Endothelial cell of umbilical vein (primary cell): ENCODE results near the gene ENDOD1. TPM values are rescaled to one million over a fixed set of nuclear protein-coding genes. Genes with fewer than 3 reads are reported as not detected.

Experiments used
- BruUV-seq: library from RNA; stranded (reverse); fragments of 400-500 nt; replicated peaks from 2 replicates; lab custom pipeline; 2021; lab: Mats Ljungman, UMichigan
- CTCF ChIA-PET: fragments of 300-600, 350-600 bp; sonication (Branson Sonifier 250); formaldehyde crosslinking; loops from one replicate; lab custom pipeline; 2021; ENCODE audit warnings: antibody characterized with exemption, inconsistent platforms; lab: Charles Lee
- POLR2A ChIA-PET: fragments of 300-600, 350-600 bp; sonication (Branson Sonifier 250); formaldehyde crosslinking; loops from one replicate; lab custom pipeline; 2021; ENCODE audit warnings: antibody characterized with exemption, inconsistent platforms; lab: Charles Lee
- DNase-seq: peaks from one replicate; pipeline ENCODE4 v3.0.0-alpha.2; 2011; ENCODE audit warnings: low read depth, low spot score
- FAIRE-seq: peaks from 2 replicates; lab custom pipeline; 2011; peaks lifted over from hg19 to GRCh38; lab: Jason Lieb, UNC
- H2AFZ ChIP-seq: 2 replicates; pipeline ENCODE4 v1.6.0; 2012; ENCODE audit warnings: low read depth, low read length, control low read depth, inconsistent platforms
- H3K27ac ChIP-seq: 2 replicates; pipeline ENCODE4 v1.5.1; 2011; ENCODE audit warnings: low read depth, mild to moderate bottlenecking, control low read depth, low read length, moderate library complexity; ENCODE audit not compliant: insufficient read depth
- H3K27me3 ChIP-seq, 2 experiments: 2 replicates each; pipeline versions ENCODE4 v1.6.0 to v1.6.1; 2011; ENCODE audit warnings: low read length in 2 of 2, mixed read lengths in 1 of 2; ENCODE audit not compliant: control insufficient read depth in 2 of 2, insufficient read depth in 2 of 2
- H3K36me3 ChIP-seq, 2 experiments: 2 replicates in 1 of 2; 3 replicates in 1 of 2; pipeline ENCODE4 v1.5.1; 2011; ENCODE audit warnings: low read length in 2 of 2, mild to moderate bottlenecking in 1 of 2, moderate library complexity in 1 of 2; ENCODE audit not compliant: control insufficient read depth in 2 of 2, insufficient read depth in 2 of 2; ENCODE audit errors: extremely low read depth in 1 of 2
- H3K4me1 ChIP-seq: 3 replicates; pipeline ENCODE4 v1.5.1; 2011; ENCODE audit warnings: mild to moderate bottlenecking, low read length; ENCODE audit not compliant: control insufficient read depth, insufficient read depth; ENCODE audit errors: extremely low read depth
- H3K4me2 ChIP-seq: 2 replicates; pipeline ENCODE4 v1.6.1; 2011; ENCODE audit warnings: low read length, control low read depth, mixed read lengths; ENCODE audit not compliant: insufficient read depth
- H3K4me3 ChIP-seq, 3 experiments: fragments of 200-600 bp in 1 of 3; sonication (generic), shearing (Covaris generic) in 1 of 3; replicated peaks in 1 of 3; 2 replicates each; pipeline ENCODE4 v1.5.1; 2011 to 2016; ENCODE audit warnings: control low read depth in 3 of 3, low read length in 3 of 3, mild to moderate bottlenecking in 2 of 3, inconsistent platforms in 1 of 3, low read depth in 1 of 3, moderate library complexity in 1 of 3; ENCODE audit not compliant: insufficient read depth in 1 of 3
- H3K79me2 ChIP-seq: 2 replicates; pipeline ENCODE4 v1.6.0; 2012; ENCODE audit warnings: low read length, inconsistent platforms; ENCODE audit not compliant: control insufficient read depth, insufficient read depth
- H3K9ac ChIP-seq: replicated peaks from 2 replicates; pipeline ENCODE3; 2011; ENCODE audit warnings: low read length, control low read depth; ENCODE audit not compliant: insufficient read depth; ENCODE audit errors: extremely low read depth
- H3K9me1 ChIP-seq: replicated peaks from 3 replicates; pipeline ENCODE4 v1.6.0; 2011; ENCODE audit warnings: mild to moderate bottlenecking, low read length; ENCODE audit not compliant: control insufficient read depth, insufficient read depth; ENCODE audit errors: extremely low read depth
- H3K9me3 ChIP-seq: replicated peaks from 2 replicates; pipeline ENCODE4 v1.5.1; 2012; ENCODE audit warnings: low read length, inconsistent platforms; ENCODE audit not compliant: control insufficient read depth, insufficient read depth
- H4K20me1 ChIP-seq: replicated peaks from 2 replicates; pipeline ENCODE3; 2011; ENCODE audit warnings: mild to moderate bottlenecking, low read length; ENCODE audit not compliant: control insufficient read depth, insufficient read depth; ENCODE audit errors: extremely low read depth
- EZH2 ChIP-seq: IDR thresholded peaks from 2 replicates; pipeline ENCODE4 v1.6.1; 2012; ENCODE audit warnings: borderline replicate concordance, low read depth, mild to moderate bottlenecking, moderate library complexity, low read length, inconsistent platforms; ENCODE audit not compliant: severe bottlenecking
- FOS ChIP-seq: IDR thresholded peaks from 2 replicates; pipeline ENCODE4 v1.6.1; 2011; ENCODE audit warnings: mild to moderate bottlenecking, low read length, moderate library complexity, borderline replicate concordance; ENCODE audit not compliant: insufficient read depth
- GATA2 ChIP-seq: IDR thresholded peaks from 2 replicates; pipeline ENCODE4 v1.7.0; 2011; ENCODE audit warnings: low read depth, mild to moderate bottlenecking, moderate library complexity, mixed read lengths, low read length; ENCODE audit not compliant: insufficient read length, insufficient read depth
- JUN ChIP-seq: IDR thresholded peaks from 2 replicates; pipeline ENCODE4 v1.6.1; 2011; ENCODE audit warnings: borderline replicate concordance, low read depth; ENCODE audit not compliant: insufficient read length, insufficient read depth
- MYC ChIP-seq: IDR thresholded peaks from one replicate; pipeline ENCODE4 v1.6.1; 2011; ENCODE audit warnings: mild to moderate bottlenecking, low read depth, low read length
- POLR2A ChIP-seq: IDR thresholded peaks from 2 replicates; pipeline ENCODE4 v1.6.1; 2012; ENCODE audit warnings: low read depth, mild to moderate bottlenecking, control low read depth, low read length
- POLR2AphosphoS5 ChIP-seq: IDR thresholded peaks from 2 replicates; pipeline ENCODE4 v1.6.1; 2012; ENCODE audit warnings: low read depth, mild to moderate bottlenecking, control low read depth, low read length, moderate library complexity; ENCODE audit not compliant: insufficient read depth
- dilution Hi-C: fragments of 300-500 bp; cut with MboI; formaldehyde crosslinking; loops from one replicate; pipeline ENCODE4 v1.15.0; 2019; ENCODE audit warnings: low sequenced_read_pairs; ENCODE audit not compliant: extremely low pct_ligation_motif_present
- intact Hi-C: fragments of 100-400 bp; cut with micrococcal nuclease; formaldehyde crosslinking; loops from one replicate; pipeline ENCODE4 v1.10.0; 2022
- polyA plus RNA-seq, 4 experiments: library from polyadenylated mRNA; depleted of rRNA in 3 of 4; stranded (reverse) in 3 of 4; unstranded in 1 of 4; fragments of >200 nt; gene quantifications; 2 replicates each; pipeline versions ENCODE4 v1.2.1 to v1.2.3, GENCODE V29; 2011 to 2012; ENCODE audit warnings: missing spikeins in 1 of 4
- total RNA-seq: library from RNA; stranded (reverse); gene quantifications from 2 replicates; pipeline ENCODE4 v1.2.3, GENCODE V29; 2021
- TF ChIP-seq, protein P1 (sequence below): IDR thresholded peaks from 2 replicates; pipeline ENCODE4 v1.6.1; 2011; ENCODE audit not compliant: insufficient read depth, insufficient read length
- TF ChIP-seq, protein P2 (sequence below), 2 donors: IDR thresholded peaks; 1 replicate in 1 of 2; 2 replicates in 1 of 2; pipeline ENCODE4 v1.5.1; 2011; ENCODE audit warnings: low read length in 2 of 2, mild to moderate bottlenecking in 2 of 2, moderate library complexity in 2 of 2, control low read depth in 1 of 2, inconsistent platforms in 1 of 2, low read depth in 1 of 2; ENCODE audit not compliant: insufficient read depth in 1 of 2; ENCODE audit errors: extremely low read depth in 1 of 2

ENDOD1 gene
- total and polyA plus RNA-seq, 2 donors (not counting 3 experiments of a cell fraction or from before 2014, with no cell fraction given): 10.5 to 20.5 TPM

DNA sequence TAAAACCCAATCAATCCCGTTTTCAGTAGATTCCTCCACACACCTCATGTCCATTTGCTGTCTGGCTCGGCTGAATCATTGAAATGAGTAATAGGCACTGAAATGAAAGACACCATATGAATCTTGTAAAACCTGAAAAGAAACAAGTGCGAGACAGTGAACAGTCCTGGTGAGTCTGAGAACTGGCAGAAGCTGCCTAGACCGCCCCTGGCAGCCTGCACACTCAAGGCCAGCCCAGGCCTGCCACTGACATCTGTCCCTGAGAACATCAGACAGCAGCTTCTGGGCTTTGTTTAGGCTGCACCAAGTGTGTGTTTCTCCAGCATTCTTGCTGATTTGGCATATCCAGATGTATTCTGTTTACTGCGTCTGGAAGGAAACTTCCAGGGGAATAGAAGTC is 44.8 kb downstream of the ENDOD1 start:
- H3K36me3 ChIP-seq: no peaks in the 10 kb centered on the region
- POLR2A ChIA-PET: no interaction called here
- no peak overlapping the region for H3K4me2 ChIP-seq
- no peak overlapping the region for H3K9ac ChIP-seq
- FAIRE-seq: no peak
- H3K9me3 ChIP-seq: no peaks in the 10 kb centered on the region
- dilution Hi-C loops: no loop called here
- H3K79me2 ChIP-seq: no peaks in the 10 kb centered on the region
- no peak overlapping the region for H3K27ac ChIP-seq
- H3K4me3 ChIP-seq: no peak overlapping the region
- H4K20me1 ChIP-seq: no peaks in the 10 kb centered on the region
- DNase-seq: no peak
- CTCF ChIA-PET: interaction anchor here (0.7 kb wide), 1 partner anchor 41 kb away, joined by 3 read pairs; no protein-coding TSS in a partner anchor
- no peaks in the 10 kb centered on the region for H3K9me1 ChIP-seq
- no peak for TF ChIP-seq POLR2A
- TF ChIP-seq POLR2AphosphoS5: no peak
- no peak for TF ChIP-seq JUN
- no peak for TF ChIP-seq FOS
- TF ChIP-seq EZH2: no peak
- TF ChIP-seq, protein P1, sequence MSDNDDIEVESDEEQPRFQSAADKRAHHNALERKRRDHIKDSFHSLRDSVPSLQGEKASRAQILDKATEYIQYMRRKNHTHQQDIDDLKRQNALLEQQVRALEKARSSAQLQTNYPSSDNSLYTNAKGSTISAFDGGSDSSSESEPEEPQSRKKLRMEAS: no peak
- TF ChIP-seq, protein P2, sequence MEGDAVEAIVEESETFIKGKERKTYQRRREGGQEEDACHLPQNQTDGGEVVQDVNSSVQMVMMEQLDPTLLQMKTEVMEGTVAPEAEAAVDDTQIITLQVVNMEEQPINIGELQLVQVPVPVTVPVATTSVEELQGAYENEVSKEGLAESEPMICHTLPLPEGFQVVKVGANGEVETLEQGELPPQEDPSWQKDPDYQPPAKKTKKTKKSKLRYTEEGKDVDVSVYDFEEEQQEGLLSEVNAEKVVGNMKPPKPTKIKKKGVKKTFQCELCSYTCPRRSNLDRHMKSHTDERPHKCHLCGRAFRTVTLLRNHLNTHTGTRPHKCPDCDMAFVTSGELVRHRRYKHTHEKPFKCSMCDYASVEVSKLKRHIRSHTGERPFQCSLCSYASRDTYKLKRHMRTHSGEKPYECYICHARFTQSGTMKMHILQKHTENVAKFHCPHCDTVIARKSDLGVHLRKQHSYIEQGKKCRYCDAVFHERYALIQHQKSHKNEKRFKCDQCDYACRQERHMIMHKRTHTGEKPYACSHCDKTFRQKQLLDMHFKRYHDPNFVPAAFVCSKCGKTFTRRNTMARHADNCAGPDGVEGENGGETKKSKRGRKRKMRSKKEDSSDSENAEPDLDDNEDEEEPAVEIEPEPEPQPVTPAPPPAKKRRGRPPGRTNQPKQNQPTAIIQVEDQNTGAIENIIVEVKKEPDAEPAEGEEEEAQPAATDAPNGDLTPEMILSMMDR (IDR thresholded peaks at IDR 0.05; ENCODE audit: extremely low read depth in 1 of 2, insufficient read depth in 1 of 2, low read depth in 1 of 2, low read length in 2 of 2): no peak
- no peak for TF ChIP-seq GATA2
- TF ChIP-seq MYC: no peak
- no TSS peak for BruUV-seq
- no peaks in the 10 kb centered on the region for H3K4me1 ChIP-seq
- H2AFZ ChIP-seq: no peak overlapping the region
- intact Hi-C loops: no loop called here
- H3K27me3 ChIP-seq: no peaks in the 10 kb centered on the region
